HepG2 (cell line): ENCODE data around the gene GAL3ST3. TPM values are rescaled to one million over a fixed set of nuclear protein-coding genes. Genes with fewer than 3 reads are reported as not detected.

Experiments
- RFX1 ChIP-seq: fragments of 450-650 bp; IDR thresholded peaks from 2 replicates; pipeline ENCODE4 v1.6.1; 2017
- TARDBP ChIP-seq: sonication (generic); formaldehyde crosslinking; IDR thresholded peaks from 2 replicates; pipeline ENCODE4 v1.8.0; 2022; ENCODE audit warnings: mild to moderate bottlenecking, missing genetic modification reagents
- ZFP62 ChIP-seq: sonication (generic); formaldehyde crosslinking; IDR thresholded peaks from 2 replicates; pipeline ENCODE4 v1.4.0; 2020; ENCODE audit warnings: missing genetic modification reagents
- ZNF251 ChIP-seq: sonication (generic); formaldehyde crosslinking; IDR thresholded peaks from 2 replicates; pipeline ENCODE4 v1.9.0; 2021; ENCODE audit warnings: mild to moderate bottlenecking, missing genetic modification reagents
- polyA plus RNA-seq, 8 experiments: library from polyadenylated mRNA; depleted of rRNA in 3 of 8; stranded (reverse) in 7 of 8; unstranded in 1 of 8; fragments of >200 nt; fragmentation: Illumina TruSeq in 4 of 8; extraction: Trizol in 4 of 8; gene quantifications; 2 replicates each; pipeline versions ENCODE4 v1.2.1 to v1.2.3, GENCODE V29; 2011 to 2016; ENCODE audit warnings: low read depth in 4 of 8, missing spikeins in 1 of 8, mixed read lengths in 1 of 8; ENCODE audit not compliant: insufficient read depth in 1 of 8
- total RNA-seq, 5 experiments: library from RNA; depleted of rRNA; stranded (reverse); fragments of >200 nt; fragmentation: Illumina TruSeq; extraction: Trizol; gene quantifications; 2 replicates each; pipeline ENCODE4 v1.2.3, GENCODE V29; 2016; ENCODE audit warnings: low read depth in 1 of 5
- TF ChIP-seq, protein P1 (sequence below): IDR thresholded peaks from 2 replicates; pipeline ENCODE4 v1.6.1; 2016; ENCODE audit warnings: missing compliant biosample characterization, missing genetic modification reagents, borderline replicate concordance
- TF ChIP-seq, protein P2 (sequence below): IDR thresholded peaks from 2 replicates; pipeline ENCODE4 v1.4.0; 2020; ENCODE audit warnings: mild to moderate bottlenecking, missing genetic modification reagents
- TF ChIP-seq, protein P3 (sequence below): sonication (generic); formaldehyde crosslinking; IDR thresholded peaks from 2 replicates; pipeline ENCODE4 v1.4.0; 2020; ENCODE audit warnings: missing genetic modification reagents

GAL3ST3 gene
- total and polyA plus RNA-seq, 2 of the 13 experiments (the other 11 are each of a cell fraction or from before 2014, with no cell fraction given), result not detected

DNA sequence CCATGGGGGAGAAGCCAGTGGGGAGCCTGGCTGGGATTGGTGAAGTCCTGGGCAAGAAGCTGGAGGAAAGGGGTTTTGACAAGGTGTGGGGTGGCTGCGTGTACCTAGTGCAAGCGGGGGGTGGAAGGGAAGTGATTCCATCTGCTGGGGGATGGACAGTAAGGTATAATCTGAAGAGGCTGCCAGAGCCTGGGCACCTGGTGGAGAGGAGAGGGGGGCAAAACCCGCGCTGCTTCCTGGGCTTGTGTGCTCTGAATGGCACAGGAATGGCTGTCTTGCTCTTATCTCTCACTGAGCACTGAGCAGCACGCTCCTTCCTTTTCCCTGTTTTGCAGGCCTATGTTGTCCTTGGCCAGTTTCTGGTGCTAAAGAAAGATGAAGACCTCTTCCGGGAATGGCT lies 45.7 kb downstream of the GAL3ST3 start (continued):
- TF ChIP-seq, protein P1, sequence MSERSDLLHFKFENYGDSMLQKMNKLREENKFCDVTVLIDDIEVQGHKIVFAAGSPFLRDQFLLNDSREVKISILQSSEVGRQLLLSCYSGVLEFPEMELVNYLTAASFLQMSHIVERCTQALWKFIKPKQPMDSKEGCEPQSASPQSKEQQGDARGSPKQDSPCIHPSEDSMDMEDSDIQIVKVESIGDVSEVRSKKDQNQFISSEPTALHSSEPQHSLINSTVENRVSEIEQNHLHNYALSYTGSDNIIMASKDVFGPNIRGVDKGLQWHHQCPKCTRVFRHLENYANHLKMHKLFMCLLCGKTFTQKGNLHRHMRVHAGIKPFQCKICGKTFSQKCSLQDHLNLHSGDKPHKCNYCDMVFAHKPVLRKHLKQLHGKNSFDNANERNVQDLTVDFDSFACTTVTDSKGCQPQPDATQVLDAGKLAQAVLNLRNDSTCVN, result no peak
- TF ChIP-seq, protein P2, sequence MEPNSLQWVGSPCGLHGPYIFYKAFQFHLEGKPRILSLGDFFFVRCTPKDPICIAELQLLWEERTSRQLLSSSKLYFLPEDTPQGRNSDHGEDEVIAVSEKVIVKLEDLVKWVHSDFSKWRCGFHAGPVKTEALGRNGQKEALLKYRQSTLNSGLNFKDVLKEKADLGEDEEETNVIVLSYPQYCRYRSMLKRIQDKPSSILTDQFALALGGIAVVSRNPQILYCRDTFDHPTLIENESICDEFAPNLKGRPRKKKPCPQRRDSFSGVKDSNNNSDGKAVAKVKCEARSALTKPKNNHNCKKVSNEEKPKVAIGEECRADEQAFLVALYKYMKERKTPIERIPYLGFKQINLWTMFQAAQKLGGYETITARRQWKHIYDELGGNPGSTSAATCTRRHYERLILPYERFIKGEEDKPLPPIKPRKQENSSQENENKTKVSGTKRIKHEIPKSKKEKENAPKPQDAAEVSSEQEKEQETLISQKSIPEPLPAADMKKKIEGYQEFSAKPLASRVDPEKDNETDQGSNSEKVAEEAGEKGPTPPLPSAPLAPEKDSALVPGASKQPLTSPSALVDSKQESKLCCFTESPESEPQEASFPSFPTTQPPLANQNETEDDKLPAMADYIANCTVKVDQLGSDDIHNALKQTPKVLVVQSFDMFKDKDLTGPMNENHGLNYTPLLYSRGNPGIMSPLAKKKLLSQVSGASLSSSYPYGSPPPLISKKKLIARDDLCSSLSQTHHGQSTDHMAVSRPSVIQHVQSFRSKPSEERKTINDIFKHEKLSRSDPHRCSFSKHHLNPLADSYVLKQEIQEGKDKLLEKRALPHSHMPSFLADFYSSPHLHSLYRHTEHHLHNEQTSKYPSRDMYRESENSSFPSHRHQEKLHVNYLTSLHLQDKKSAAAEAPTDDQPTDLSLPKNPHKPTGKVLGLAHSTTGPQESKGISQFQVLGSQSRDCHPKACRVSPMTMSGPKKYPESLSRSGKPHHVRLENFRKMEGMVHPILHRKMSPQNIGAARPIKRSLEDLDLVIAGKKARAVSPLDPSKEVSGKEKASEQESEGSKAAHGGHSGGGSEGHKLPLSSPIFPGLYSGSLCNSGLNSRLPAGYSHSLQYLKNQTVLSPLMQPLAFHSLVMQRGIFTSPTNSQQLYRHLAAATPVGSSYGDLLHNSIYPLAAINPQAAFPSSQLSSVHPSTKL (CRISPR knock-in tag), result no peak
- TF ChIP-seq ZNF251 (CRISPR knock-in tag) (no peak), RFX1 (no peak), ZFP62 (no peak), TARDBP (no peak)
- TF ChIP-seq, protein P3, sequence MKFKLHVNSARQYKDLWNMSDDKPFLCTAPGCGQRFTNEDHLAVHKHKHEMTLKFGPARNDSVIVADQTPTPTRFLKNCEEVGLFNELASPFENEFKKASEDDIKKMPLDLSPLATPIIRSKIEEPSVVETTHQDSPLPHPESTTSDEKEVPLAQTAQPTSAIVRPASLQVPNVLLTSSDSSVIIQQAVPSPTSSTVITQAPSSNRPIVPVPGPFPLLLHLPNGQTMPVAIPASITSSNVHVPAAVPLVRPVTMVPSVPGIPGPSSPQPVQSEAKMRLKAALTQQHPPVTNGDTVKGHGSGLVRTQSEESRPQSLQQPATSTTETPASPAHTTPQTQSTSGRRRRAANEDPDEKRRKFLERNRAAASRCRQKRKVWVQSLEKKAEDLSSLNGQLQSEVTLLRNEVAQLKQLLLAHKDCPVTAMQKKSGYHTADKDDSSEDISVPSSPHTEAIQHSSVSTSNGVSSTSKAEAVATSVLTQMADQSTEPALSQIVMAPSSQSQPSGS (CRISPR knock-in tag), result no peak
